Kidney epithelial cell (primary cell): ENCODE data around the gene LGR5. TPM values are rescaled to one million over a fixed set of nuclear protein-coding genes. Genes with fewer than 3 reads are reported as not detected.

Experiments
- DNase-seq: peaks from one replicate; pipeline ENCODE4 v3.0.0-alpha.2; 2010; ENCODE audit warnings: low read depth
- H3K27me3 ChIP-seq: 2 replicates; pipeline ENCODE4 v1.6.0; 2011; ENCODE audit warnings: low read length; ENCODE audit not compliant: control insufficient read depth, insufficient read depth
- H3K36me3 ChIP-seq: 2 replicates; pipeline ENCODE4 v1.5.1; 2011; ENCODE audit warnings: low read length; ENCODE audit not compliant: control insufficient read depth, insufficient read depth
- H3K4me3 ChIP-seq: 2 replicates; pipeline ENCODE4 v1.5.1; 2011; ENCODE audit warnings: low read depth, mild to moderate bottlenecking, control low read depth, low read length
- total RNA-seq: library from RNA; depleted of rRNA; stranded (reverse); fragments of >200 nt; gene quantifications from 2 replicates; pipeline ENCODE4 v1.2.3, GENCODE V29; 2015
- TF ChIP-seq, protein P1 (sequence below): IDR thresholded peaks from 2 replicates; pipeline ENCODE4 v1.5.1; 2011; ENCODE audit warnings: mild to moderate bottlenecking, moderate library complexity, low read length, control low read depth, inconsistent platforms; ENCODE audit not compliant: insufficient read depth, poor library complexity, severe bottlenecking

LGR5 gene
- total RNA-seq, 1 donor from 2014 or later: not detected

DNA sequence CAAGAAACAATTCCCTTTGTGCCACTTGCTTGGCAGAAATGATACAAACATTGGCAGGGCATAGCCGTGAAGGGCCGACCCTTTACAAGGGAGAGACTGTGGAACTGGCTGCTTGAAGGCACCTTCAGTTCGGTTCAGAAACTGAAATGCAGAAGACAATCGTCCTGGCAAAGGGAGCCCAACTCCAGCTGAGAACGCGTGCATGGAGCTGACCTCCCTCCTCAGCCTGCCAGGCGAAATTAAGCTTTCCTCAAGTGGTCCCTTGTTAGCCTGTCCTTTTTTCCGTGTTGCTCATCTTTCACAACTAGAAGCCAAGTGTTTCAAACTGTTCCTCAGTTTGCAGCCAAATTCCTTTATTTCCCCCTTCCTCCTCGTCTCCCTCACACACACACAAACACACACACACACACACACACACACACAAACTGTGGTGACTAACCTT lies 8.1 kb downstream of the LGR5 start:
- TF ChIP-seq, protein P1, sequence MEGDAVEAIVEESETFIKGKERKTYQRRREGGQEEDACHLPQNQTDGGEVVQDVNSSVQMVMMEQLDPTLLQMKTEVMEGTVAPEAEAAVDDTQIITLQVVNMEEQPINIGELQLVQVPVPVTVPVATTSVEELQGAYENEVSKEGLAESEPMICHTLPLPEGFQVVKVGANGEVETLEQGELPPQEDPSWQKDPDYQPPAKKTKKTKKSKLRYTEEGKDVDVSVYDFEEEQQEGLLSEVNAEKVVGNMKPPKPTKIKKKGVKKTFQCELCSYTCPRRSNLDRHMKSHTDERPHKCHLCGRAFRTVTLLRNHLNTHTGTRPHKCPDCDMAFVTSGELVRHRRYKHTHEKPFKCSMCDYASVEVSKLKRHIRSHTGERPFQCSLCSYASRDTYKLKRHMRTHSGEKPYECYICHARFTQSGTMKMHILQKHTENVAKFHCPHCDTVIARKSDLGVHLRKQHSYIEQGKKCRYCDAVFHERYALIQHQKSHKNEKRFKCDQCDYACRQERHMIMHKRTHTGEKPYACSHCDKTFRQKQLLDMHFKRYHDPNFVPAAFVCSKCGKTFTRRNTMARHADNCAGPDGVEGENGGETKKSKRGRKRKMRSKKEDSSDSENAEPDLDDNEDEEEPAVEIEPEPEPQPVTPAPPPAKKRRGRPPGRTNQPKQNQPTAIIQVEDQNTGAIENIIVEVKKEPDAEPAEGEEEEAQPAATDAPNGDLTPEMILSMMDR: no peak
- Histone ChIP-seq H3K36me3 (no peaks in the 10 kb centered on the region), H3K27me3 (no peaks in the 10 kb centered on the region), H3K4me3 (no peak overlapping the region)
- DNase-seq: no peak

DNA sequence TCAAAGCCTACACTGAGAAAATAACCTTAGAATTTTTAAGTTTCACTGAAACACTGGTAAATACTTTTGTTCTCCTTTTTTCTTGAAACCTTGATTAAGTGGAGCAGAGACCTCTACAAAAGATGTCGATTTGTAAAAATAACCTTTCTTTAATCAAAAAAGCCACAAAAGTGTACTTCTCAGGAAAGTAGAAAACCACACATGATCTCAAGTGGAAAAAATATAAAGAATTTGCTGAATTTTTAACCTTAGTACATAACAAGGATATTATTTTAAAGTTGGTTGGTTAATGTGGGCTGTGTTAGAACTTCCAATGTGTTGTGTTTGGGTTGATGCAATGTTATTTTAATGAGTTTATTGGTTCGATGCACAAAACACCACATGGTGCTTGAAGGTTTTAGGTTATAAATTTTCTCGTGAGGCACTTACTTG lies 8.6 kb downstream of the LGR5 start:
- H3K36me3 ChIP-seq: no peaks in the 10 kb centered on the region
- TF ChIP-seq, protein P1: no peak
- H3K27me3 ChIP-seq: no peaks in the 10 kb centered on the region
- H3K4me3 ChIP-seq: no peak overlapping the region
- peak; percentile 19 for DNase-seq

DNA sequence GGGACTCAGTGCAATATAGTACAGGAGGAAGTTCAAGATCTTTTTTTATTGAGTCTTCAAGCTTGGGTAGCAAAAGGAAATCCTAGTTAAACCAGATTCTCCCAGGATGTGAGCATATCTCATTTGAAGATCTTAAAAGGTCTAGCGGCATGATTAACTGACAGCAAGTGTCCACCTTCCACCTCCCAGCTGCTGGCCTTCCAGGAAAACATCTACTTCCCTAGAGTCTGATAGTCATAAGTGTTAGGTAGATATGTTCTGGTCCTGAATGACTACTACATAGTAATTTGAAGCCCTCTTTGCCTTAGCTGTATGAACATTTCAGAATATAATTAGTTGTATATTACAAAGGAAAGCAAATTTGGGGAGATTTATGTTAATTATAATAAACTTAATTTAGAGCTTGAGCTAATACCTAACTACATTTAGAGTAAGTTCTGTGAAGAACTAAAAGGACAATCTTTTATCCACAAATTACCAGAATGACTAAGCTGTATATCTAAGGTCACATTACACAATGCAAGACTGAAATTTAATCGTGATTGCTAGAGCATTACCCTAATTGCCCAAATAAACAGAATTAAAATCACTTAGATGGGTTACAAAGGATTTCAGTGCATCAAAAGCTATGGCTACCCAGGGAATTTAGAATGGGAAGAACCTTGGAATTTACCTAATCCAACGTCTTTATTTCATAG lies 9.9 kb downstream of the LGR5 start:
- TF ChIP-seq, protein P1: no peak
- Histone ChIP-seq H3K27me3 (no peaks in the 10 kb centered on the region), H3K36me3 (no peaks in the 10 kb centered on the region), H3K4me3 (no peak overlapping the region)
- no peak for DNase-seq

DNA sequence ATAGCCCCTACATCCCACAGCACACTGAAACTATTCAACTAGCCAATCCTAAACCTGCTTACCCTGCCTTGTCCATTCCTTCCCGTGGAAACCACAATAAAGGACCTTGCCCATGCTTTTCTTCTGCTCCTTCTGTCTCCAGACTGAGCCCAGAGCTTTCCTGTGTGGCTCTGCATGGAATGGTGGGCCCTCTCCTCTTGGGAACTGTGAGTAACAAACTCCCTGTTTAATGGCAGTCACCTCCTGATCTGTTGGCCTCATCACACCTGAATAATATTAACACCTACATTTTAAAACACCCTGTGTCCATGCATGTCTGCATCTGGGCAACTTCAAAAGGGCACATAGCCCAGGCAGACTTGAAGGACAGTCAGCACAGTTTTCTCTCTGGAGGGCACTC lies 12.4 kb downstream of the LGR5 start:
- H3K4me3 ChIP-seq: no peak overlapping the region
- no peaks in the 10 kb centered on the region for H3K36me3 ChIP-seq
- DNase-seq: no peak
- TF ChIP-seq, protein P1: no peak
- H3K27me3 ChIP-seq: no peaks in the 10 kb centered on the region

DNA sequence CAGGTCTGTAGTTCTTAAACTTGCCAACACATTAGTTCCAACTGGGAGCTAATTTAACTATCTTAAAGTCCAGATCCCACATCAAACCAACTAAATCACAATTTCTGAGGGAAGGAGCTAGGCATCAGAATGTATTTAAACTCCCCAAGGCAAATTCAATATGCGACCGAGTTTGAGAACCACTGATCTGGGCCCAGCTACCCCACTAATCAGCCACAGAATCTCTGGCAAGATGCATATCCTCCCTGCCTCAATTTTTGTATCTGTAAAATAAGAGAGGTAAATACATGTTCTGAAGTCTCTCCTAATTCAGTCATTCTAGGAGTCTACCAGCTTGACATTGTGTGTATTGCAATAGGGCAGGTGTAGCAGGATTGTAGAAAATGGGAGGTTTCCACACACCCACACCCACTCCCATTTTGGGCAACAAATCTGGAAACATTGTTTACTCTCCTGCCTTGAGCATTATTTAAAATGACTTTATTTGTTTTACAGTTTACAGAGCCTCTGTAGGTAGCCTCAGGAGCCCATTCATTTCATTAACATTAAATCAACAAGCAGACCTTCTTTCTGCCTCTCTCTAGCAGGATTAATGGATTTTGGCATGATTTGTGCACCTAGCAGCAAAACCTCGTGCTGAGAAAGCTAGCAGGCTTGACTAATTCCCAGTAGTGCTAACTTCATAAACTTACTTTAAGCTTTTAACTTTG lies 15.6 kb downstream of the LGR5 start:
- no peak for DNase-seq
- no peak overlapping the region for H3K4me3 ChIP-seq
- TF ChIP-seq, protein P1: no peak
- no peaks in the 10 kb centered on the region for H3K36me3 ChIP-seq
- H3K27me3 ChIP-seq: no peaks in the 10 kb centered on the region
